Neuronal stem cell (in vitro differentiated cells): Measurements from ENCODE around the gene LYL1.

Experiments used
- DNase-seq: peaks from one replicate; pipeline ENCODE4 v3.0.0-alpha.2; 2013; ENCODE audit warnings: low spot score
- H2AFZ ChIP-seq: one replicate; pipeline ENCODE4 v1.6.1; 2013; ENCODE audit warnings: mild to moderate bottlenecking, low read length, inconsistent platforms
- H2AK5ac ChIP-seq: 2 replicates; pipeline ENCODE4 v1.6.1; 2013; ENCODE audit warnings: low read depth, mild to moderate bottlenecking, inconsistent platforms, low read length, moderate library complexity, mixed read lengths
- H2BK120ac ChIP-seq: 2 replicates; pipeline ENCODE4 v1.6.1; 2013; ENCODE audit warnings: low read depth, mild to moderate bottlenecking, inconsistent platforms, low read length, moderate library complexity, mixed read lengths
- H2BK12ac ChIP-seq: one replicate; pipeline ENCODE4 v1.6.1; 2013; ENCODE audit warnings: low read length, inconsistent platforms
- H2BK15ac ChIP-seq: 2 replicates; pipeline ENCODE4 v1.6.1; 2013; ENCODE audit warnings: mild to moderate bottlenecking, low read length, inconsistent platforms, mixed read lengths
- H2BK5ac ChIP-seq: one replicate; pipeline ENCODE4 v1.6.1; 2013; ENCODE audit warnings: inconsistent platforms, mild to moderate bottlenecking, low read length, moderate library complexity
- H3K14ac ChIP-seq: one replicate; pipeline ENCODE4 v1.6.1; 2013; ENCODE audit warnings: low read length, inconsistent platforms
- H3K18ac ChIP-seq: 2 replicates; pipeline ENCODE4 v1.6.1; 2013; ENCODE audit warnings: low read length, inconsistent platforms
- H3K23ac ChIP-seq: 2 replicates; pipeline ENCODE4 v1.6.1; 2013; ENCODE audit warnings: low read depth, mild to moderate bottlenecking, mixed read lengths, low read length, inconsistent platforms; ENCODE audit not compliant: poor library complexity
- H3K27ac ChIP-seq: replicated peaks from 3 replicates; pipeline ENCODE4 v1.5.1; 2013; ENCODE audit warnings: low read length, inconsistent platforms
- H3K27me3 ChIP-seq, 3 experiments: 2 replicates each; pipeline ENCODE4 v1.6.1; 2013; ENCODE audit warnings: low read length in 3 of 3, mild to moderate bottlenecking in 2 of 3, inconsistent platforms in 1 of 3, low read depth in 1 of 3, mixed read lengths in 1 of 3, moderate library complexity in 1 of 3; ENCODE audit not compliant: control insufficient read depth in 3 of 3, insufficient read depth in 3 of 3
- H3K36me3 ChIP-seq, 2 donors: replicated peaks in 1 of 2; 2 replicates each; pipeline ENCODE4 v1.6.1; 2013; ENCODE audit warnings: low read length in 2 of 2; ENCODE audit not compliant: control insufficient read depth in 2 of 2, insufficient read depth in 2 of 2
- H3K4ac ChIP-seq: 2 replicates; pipeline ENCODE4 v1.6.1; 2013; ENCODE audit warnings: inconsistent platforms, mild to moderate bottlenecking, low read length, moderate library complexity
- H3K4me1 ChIP-seq, 2 donors: 1 replicate in 1 of 2; 2 replicates in 1 of 2; pipeline ENCODE4 v1.6.1; 2013; ENCODE audit warnings: low read length in 2 of 2, low read depth in 1 of 2; ENCODE audit not compliant: control insufficient read depth in 2 of 2, insufficient read depth in 1 of 2
- H3K4me2 ChIP-seq: one replicate; pipeline ENCODE4 v1.6.1; 2013; ENCODE audit warnings: mild to moderate bottlenecking, low read length, inconsistent platforms; ENCODE audit not compliant: insufficient read depth, poor library complexity, severe bottlenecking
- H3K4me3 ChIP-seq, 2 donors: 2 replicates each; pipeline ENCODE4 v1.5.1; 2013; ENCODE audit warnings: low read length in 2 of 2, mild to moderate bottlenecking in 2 of 2, inconsistent platforms in 1 of 2, moderate library complexity in 1 of 2
- H3K79me1 ChIP-seq: one replicate; pipeline ENCODE4 v1.6.1; 2013; ENCODE audit warnings: low read depth, mild to moderate bottlenecking, inconsistent platforms, low read length, moderate library complexity
- H3K9ac ChIP-seq: one replicate; pipeline ENCODE4 v1.6.1; 2013; ENCODE audit warnings: mild to moderate bottlenecking, low read depth, low read length, inconsistent platforms; ENCODE audit not compliant: poor library complexity
- H3K9me3 ChIP-seq, 2 donors: replicated peaks in 1 of 2; 2 replicates each; pipeline versions ENCODE3 to v1.6.1; 2013; ENCODE audit warnings: low read length in 2 of 2, mild to moderate bottlenecking in 2 of 2, inconsistent platforms in 1 of 2, low read depth in 1 of 2, mixed read lengths in 1 of 2, moderate library complexity in 1 of 2; ENCODE audit not compliant: control insufficient read depth in 2 of 2, insufficient read depth in 1 of 2
- H4K8ac ChIP-seq: one replicate; pipeline ENCODE4 v1.6.1; 2013; ENCODE audit warnings: low read depth, mild to moderate bottlenecking, inconsistent platforms, low read length, moderate library complexity
- H4K91ac ChIP-seq: one replicate; pipeline ENCODE4 v1.6.1; 2013; ENCODE audit warnings: low read length, low read depth, mild to moderate bottlenecking, inconsistent platforms; ENCODE audit not compliant: poor library complexity
- WGBS, 2 donors: extraction: QIAGEN DNeasy Blood & Tissue Kit; methylation state at CpG; one replicate each; pipeline ENCODE4 v1.1.7; 2013; ENCODE audit warnings: missing lambda C conversion rate in 2 of 2, mixed read lengths in 1 of 2; ENCODE audit not compliant: insufficient read length in 2 of 2, insufficient replicate concordance in 1 of 2; ENCODE audit errors: extremely low coverage in 2 of 2; 5-methylcytosine and 5-hydroxymethylcytosine counted together

The LYL1 gene

GRCh38 chr19:13079542-13079986 lies 23.1 kb downstream of the LYL1 start:
- no peak overlapping the region for H3K14ac ChIP-seq
- H2BK15ac ChIP-seq: peak overlapping the region; percentile 76
- H3K4me2 ChIP-seq: no peak overlapping the region
- no peak overlapping the region for H3K9ac ChIP-seq
- no peak overlapping the region for H2BK12ac ChIP-seq
- peak overlapping the region; percentile 45 for H3K18ac ChIP-seq
- H3K27ac ChIP-seq: no peak overlapping the region
- H3K23ac ChIP-seq: no peak overlapping the region
- no peak overlapping the region for H3K4me3 ChIP-seq
- H2BK5ac ChIP-seq: no peak overlapping the region
- H2AK5ac ChIP-seq: peak overlapping the region; percentile 82
- no peak overlapping the region for H2AFZ ChIP-seq
- peaks cover 7 to 17% of the 10 kb centered on the region in 2 donors for H3K4me1 ChIP-seq
- no peak overlapping the region for H2BK120ac ChIP-seq
- no peaks in the 10 kb centered on the region for H3K9me3 ChIP-seq
- no peaks in the 10 kb centered on the region for H3K36me3 ChIP-seq
- no peak for DNase-seq
- no CpG with 5 or more reads among the region's 16 CpGs for WGBS, 2 donors
- H4K91ac ChIP-seq: no peak overlapping the region
- peaks cover 0 to 92% (median 2%) of the 10 kb centered on the region in 3 experiments for H3K27me3 ChIP-seq
- H4K8ac ChIP-seq: no peak overlapping the region
- no peak overlapping the region for H3K4ac ChIP-seq
- no peaks in the 10 kb centered on the region for H3K79me1 ChIP-seq

- Histone ChIP-seq H3K36me3 (no peaks in the 10 kb centered on the region), H3K27me3 (peaks cover 0 to 91% (median 2%) of the 10 kb centered on the region in 3 experiments), H2BK12ac (peak overlapping the region; percentile 26), H4K8ac (no peak overlapping the region), H3K4me2 (no peak overlapping the region), H2AK5ac (peak overlapping the region; percentile 82), H2BK120ac (peak overlapping the region; percentile 97), H3K79me1 (no peaks in the 10 kb centered on the region), H3K4ac (no peak overlapping the region), H4K91ac (no peak overlapping the region), H3K18ac (peak overlapping the region; percentile 72), H2BK15ac (peak overlapping the region; percentile 76), H3K9me3 (no peaks in the 10 kb centered on the region), H3K4me1 (peaks cover 7 to 17% of the 10 kb centered on the region in 2 donors), H3K4me3 (no peak overlapping the region), H3K27ac (no peak overlapping the region), H2BK5ac (no peak overlapping the region), H3K9ac (peak overlapping the region; percentile 52), H2AFZ (no peak overlapping the region), H3K23ac (no peak overlapping the region), H3K14ac (no peak overlapping the region)
- no peak for DNase-seq
- WGBS, 2 donors: no CpG with 5 or more reads among the region's 12 CpGs
Measured at GRCh38 chr19:13078897-13079541, 23.6 kb downstream of the LYL1 start.

- Histone ChIP-seq H2BK12ac (peak overlapping the region; percentile 26), H4K8ac (no peak overlapping the region), H2BK120ac (peak overlapping the region; percentile 97), H3K27ac (no peak overlapping the region), H4K91ac (no peak overlapping the region), H3K4ac (no peak overlapping the region), H3K4me3 (no peak overlapping the region), H3K23ac (no peak overlapping the region), H2AFZ (no peak overlapping the region), H3K36me3 (no peaks in the 10 kb centered on the region), H2AK5ac (peak overlapping the region; percentile 82), H2BK5ac (no peak overlapping the region), H3K4me2 (no peak overlapping the region), H2BK15ac (peak overlapping the region; percentile 76), H3K79me1 (no peaks in the 10 kb centered on the region), H3K27me3 (peaks cover 0 to 91% (median 2%) of the 10 kb centered on the region in 3 experiments), H3K9me3 (no peaks in the 10 kb centered on the region), H3K9ac (peak overlapping the region; percentile 52), H3K18ac (peak overlapping the region; percentile 72), H3K4me1 (peaks cover 7 to 17% of the 10 kb centered on the region in 2 donors), H3K14ac (peak overlapping the region; percentile 78)
- WGBS, 2 donors: no CpG with 5 or more reads among the region's 10 CpGs
- DNase-seq: no peak
Measured at GRCh38 chr19:13078381-13078780, 24.3 kb downstream of the LYL1 start.

GRCh38 chr19:13077240-13077639 lies 25.4 kb downstream of the LYL1 start:
- DNase-seq: no peak
- no peak overlapping the region for H2BK120ac ChIP-seq
- H3K27me3 ChIP-seq: peaks cover 0 to 93% (median 2%) of the 10 kb centered on the region in 3 experiments
- no peaks in the 10 kb centered on the region for H3K79me1 ChIP-seq
- H4K91ac ChIP-seq: no peak overlapping the region
- H3K23ac ChIP-seq: no peak overlapping the region
- no peak overlapping the region for H3K14ac ChIP-seq
- no peak overlapping the region for H2BK5ac ChIP-seq
- WGBS, 2 donors: no CpG with 5 or more reads among the region's 11 CpGs
- peaks cover 0 to 12% of the 10 kb centered on the region in 2 donors for H3K4me1 ChIP-seq
- H3K4ac ChIP-seq: no peak overlapping the region
- no peaks in the 10 kb centered on the region for H3K36me3 ChIP-seq
- no peak overlapping the region for H3K4me2 ChIP-seq
- peak overlapping the region; percentile 29 for H3K18ac ChIP-seq
- H3K9ac ChIP-seq: peak overlapping the region; percentile 18
- H2BK15ac ChIP-seq: peak overlapping the region; percentile 69
- H2BK12ac ChIP-seq: no peak overlapping the region
- H4K8ac ChIP-seq: no peak overlapping the region
- no peak overlapping the region for H2AFZ ChIP-seq
- no peak overlapping the region for H3K4me3 ChIP-seq
- peak overlapping the region; percentile 23 for H2AK5ac ChIP-seq
- H3K27ac ChIP-seq: no peak overlapping the region
- H3K9me3 ChIP-seq: no peaks in the 10 kb centered on the region
